Posterior vena cava (tissue), 2 donors: Measurements from ENCODE around the gene TTBK2. TPM values are rescaled to one million over a fixed set of nuclear protein-coding genes. Genes with fewer than 3 reads are reported as not detected.

ENCODE experiments used
- DNase-seq: peaks from one replicate; pipeline ENCODE4 v3.0.0-alpha.2; 2020; ENCODE audit warnings: low spot score
- intact Hi-C, 2 donors: fragments of 100-400 bp; cut with DNase I; formaldehyde crosslinking; loops; one replicate each; pipeline versions ENCODE4 v1.14.1 to v1.14.2; 2022 to 2023
- total RNA-seq, 2 donors: library from RNA; stranded (reverse); fragmentation: NEBNext Ultra II Directional; extraction: Animal tissue kit (Norgen Biotek cat#: 25700); gene quantifications; one replicate each; pipeline ENCODE4 v1.2.1, GENCODE V29; 2021
- donor health status: DM: yes; HTN: yes; CAD: no.
- donor health status: DM: yes; HTN: yes; CAD: no.

Gene TTBK2
- total RNA-seq, 2 donors from 2014 or later: 21.7 to 25.2 TPM

DNA sequence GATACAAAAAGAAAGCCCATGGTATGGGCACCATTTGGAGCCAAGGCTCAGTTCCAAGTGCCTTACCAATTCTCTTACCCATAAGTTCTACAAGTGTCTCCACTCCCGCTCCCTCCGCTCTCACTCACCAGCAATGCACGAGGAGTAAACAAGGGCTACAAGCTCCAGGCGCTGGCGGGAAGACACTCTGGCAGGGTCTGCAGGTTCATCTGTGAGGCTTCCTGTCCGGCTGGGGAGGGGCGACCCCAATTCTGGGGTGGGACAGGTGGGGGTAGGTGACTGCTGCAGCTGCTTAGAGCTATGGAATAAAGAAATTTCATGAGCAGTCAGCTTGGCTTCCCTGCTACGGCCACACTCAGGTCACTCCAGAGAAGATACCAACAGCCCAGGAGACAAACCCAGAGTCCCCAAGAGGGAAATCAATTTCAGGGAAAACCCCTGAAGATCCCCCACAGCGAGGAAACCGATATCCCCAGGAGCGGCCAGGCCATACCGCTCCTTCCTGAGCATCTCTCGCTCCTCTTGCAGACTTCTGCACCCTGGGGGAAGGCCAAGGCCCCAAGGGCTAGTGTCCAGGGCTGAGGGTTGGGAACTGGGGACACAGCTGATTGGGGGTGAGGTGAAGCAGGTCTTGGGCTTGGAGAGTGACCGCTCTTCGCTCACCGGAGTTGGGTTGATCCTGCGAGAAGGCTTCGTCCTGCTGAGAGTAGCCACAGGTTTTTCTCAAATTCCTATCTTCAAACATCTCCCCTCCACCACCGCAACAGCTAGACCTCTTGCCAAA lies 185.0 kb downstream of the TTBK2 start:
- intact Hi-C loops: loop anchor here in 1 of 2 donors (10.0 kb wide), 1 partner anchor 189 kb away; the partner anchor contains the start of gene TTBK2
- DNase-seq: no peak

- DNase-seq: no peak
- intact Hi-C loops: loop anchor here in 1 of 2 donors (10.0 kb wide), 1 partner anchor 191 kb away; the partner anchor contains the start of gene TTBK2
These were observed 186.4 kb downstream of the TTBK2 start for GRCh38 chr15:42734076-42734672.

DNA sequence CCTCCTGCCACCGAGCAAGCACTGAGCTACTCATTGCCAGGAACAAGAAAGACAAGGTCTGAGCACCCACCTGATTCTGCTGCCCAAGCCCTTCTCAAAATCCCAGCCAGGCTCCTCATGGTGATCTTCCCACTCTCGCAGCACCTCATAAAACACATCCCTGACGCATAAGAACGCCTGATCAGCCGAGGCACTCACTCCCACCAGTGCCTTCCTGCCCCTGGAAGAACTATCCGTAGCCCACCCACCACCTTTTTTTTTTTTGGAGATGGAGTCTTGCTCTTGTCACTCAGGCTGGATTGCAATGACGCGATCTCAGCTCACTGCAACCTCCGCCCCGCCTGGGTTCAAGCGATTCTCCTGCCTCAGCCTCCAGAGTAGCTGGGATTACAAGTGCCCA lies 187.6 kb downstream of the TTBK2 start:
- DNase-seq: no peak
- intact Hi-C loops: loop anchor here in 1 of 2 donors (10.0 kb wide), 1 partner anchor 192 kb away; the partner anchor contains the start of gene TTBK2

- no peak for DNase-seq
- intact Hi-C loops: loop anchor here in 1 of 2 donors (10.0 kb wide), 1 partner anchor 193 kb away; the partner anchor contains the start of gene TTBK2
These were observed 188.3 kb downstream of the TTBK2 start for GRCh38 chr15:42732095-42732827.

DNA sequence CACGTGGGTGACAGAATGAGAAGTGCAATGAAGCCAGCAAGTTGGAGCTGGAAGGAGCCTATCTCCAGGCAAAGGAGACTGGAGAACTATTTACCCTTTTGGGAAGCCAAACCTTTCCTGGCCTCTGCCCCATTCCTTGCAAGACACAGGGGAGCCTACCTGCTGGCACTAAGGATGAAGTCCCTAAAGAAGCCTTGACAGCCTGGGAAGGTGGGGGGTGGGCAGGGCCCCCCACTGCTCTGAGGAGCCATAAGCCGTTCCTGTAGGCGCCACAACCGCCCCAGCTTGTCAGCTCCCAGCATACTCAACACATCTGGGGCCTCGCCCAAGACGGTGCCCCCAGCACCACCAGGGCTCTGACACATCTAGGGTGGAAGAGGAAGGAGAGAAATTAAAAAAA lies 189.1 kb downstream of the TTBK2 start:
- intact Hi-C loops: loop anchor here in 1 of 2 donors (10.0 kb wide), 1 partner anchor 193 kb away; the partner anchor contains the start of gene TTBK2
- no peak for DNase-seq

GRCh38 chr15:42730536-42730935 lies 190.0 kb downstream of the TTBK2 start:
- intact Hi-C loops: loop anchor here in 1 of 2 donors (10.0 kb wide), 1 partner anchor 194 kb away; the partner anchor contains the start of gene TTBK2
- no peak for DNase-seq

DNA sequence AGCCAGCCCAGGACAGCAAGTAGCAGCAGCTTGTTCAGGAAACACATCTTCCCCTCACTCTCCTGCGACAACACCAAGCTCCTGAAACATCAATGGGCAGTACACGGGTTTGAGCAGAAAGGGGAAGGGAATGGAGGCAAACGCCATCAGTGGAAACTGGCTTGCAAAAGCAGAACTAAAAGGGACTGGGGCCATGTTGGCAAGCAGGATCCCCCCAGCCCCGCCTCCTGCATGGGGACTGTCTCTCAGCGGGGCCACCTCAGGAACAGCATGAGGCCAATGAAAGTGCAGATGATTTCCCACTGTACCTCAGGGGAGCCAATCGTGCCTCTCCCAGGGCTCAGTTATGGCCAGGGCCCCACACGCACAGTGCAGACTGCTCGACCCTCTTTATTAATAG lies 190.4 kb downstream of the TTBK2 start:
- intact Hi-C loops: loop anchor here in 1 of 2 donors (10.0 kb wide), 1 partner anchor 195 kb away; the partner anchor contains the start of gene TTBK2
- no peak for DNase-seq

DNA sequence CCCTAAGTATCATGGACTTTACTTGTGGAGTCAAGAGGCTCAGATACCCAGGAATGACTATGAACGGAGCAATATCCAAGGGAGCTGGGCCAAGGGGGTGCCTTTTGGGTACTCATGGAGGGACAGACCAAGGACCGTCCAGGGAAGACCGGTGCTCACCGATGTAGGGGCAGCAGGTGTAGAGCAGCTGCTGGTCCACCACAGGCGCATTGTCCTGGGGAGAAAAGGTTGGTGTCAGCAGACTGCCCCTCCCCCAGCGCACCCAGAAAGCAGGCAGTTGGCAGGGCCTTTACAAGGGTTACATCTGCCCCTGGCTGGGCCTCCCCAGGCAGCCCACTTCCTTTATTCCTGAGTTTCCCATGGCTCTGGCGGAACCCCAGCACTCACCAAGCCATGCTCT lies 191.2 kb downstream of the TTBK2 start:
- intact Hi-C loops: no loop called here

DNA sequence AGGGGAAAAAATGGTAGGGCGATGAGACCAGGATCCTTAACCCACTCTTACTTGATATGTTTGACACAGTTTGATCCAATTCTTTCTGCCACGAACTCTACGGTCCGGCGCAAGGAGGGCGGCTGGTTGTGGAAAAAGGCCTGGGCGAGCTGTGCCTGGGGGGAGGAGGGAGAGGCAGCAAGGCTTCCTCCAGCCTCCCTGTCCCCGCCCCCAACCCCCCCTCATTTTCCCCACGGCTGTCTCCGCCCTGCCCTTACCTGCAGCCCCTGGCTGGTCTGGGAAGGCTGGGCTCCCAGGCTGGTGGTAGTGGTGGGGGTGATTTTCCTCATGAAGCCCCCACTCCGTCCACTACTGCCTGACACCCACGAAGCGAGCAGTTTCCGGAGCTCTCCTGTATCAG lies 191.6 kb downstream of the TTBK2 start:
- no peak for DNase-seq
- intact Hi-C loops: no loop called here

More for the DNA sequence above, 191.2 kb downstream of the TTBK2 start:
- DNase-seq: no peak

DNA sequence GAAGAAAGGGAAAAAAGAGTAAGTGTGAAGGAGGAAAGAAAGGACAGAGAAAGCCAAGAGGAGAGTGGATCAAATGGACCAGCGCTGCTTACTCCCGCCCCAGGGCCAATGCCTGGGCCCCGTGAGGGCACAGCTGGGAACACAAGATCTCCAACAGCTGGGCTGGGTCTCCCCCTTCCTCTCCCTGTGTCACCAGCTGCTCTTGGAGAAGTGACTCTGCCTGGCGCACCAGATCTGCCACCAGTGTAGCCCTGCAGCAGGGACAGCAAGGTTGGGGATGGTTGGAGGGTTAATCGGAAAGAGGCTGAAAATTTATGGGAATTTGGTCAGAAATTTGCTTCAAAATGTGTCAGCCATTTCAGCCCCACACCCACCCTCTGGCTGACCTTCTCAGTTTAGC lies 192.0 kb downstream of the TTBK2 start:
- DNase-seq: no peak
- intact Hi-C loops: no loop called here

- intact Hi-C loops: loop anchor here in 1 of 2 donors (2.0 kb wide), 1 partner anchor 119 kb away; no protein-coding TSS in a partner anchor
- DNase-seq: no peak
These were observed 192.7 kb downstream of the TTBK2 start for GRCh38 chr15:42727750-42728381.

DNA sequence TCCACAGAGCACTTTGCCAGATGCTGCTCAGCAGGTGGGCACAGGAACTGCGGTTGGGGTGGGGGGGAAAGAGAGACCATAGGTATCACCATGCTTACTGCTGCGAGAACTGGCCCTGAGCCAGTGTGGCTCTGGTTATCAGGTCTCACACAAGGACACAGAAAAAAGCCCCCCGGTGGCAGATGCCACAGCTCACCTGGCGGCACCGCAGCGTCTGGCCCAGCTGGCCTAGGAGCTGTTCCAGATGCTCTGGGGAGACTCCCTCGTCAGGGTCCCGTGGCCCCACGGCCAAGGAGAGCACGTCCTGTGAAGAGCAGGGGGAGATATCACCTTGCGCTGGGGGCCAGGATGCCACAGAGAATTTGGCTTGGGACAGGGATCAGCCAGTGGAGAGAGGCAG lies 194.5 kb downstream of the TTBK2 start:
- DNase-seq: no peak
- intact Hi-C loops: loop anchor here in 1 of 2 donors (2.0 kb wide), 1 partner anchor 117 kb away; no protein-coding TSS in a partner anchor

DNA sequence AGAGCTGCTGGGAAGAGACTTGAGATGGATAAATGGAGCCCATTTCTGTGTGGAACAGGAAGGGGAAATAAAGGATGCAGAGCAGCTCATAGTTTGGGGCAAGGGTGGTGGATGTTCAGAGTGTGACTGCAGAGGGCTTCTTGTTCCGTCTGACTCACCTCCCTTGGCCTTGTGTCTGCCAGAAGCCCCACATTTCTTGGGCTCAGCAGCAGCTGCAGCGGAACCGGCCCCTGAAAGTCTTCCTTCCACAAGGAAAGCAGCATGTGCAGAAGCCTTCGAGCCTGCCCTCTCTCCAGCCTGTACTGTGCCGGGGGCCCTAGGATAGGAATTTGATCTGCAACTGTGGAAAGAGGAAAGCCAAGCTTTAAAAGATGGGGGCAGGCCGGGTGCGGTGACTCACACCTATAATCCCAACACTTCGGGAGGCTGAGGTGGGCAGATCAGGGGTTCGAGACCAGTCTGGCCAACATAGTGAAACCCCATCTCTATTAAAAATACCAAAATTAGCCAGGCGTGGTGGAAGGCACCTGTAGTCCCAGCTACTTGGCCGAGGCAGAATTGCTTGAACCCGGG lies 195.2 kb downstream of the TTBK2 start:
- intact Hi-C loops: no loop called here

GRCh38 chr15:42724276-42724675 lies 196.3 kb downstream of the TTBK2 start:
- intact Hi-C loops: no loop called here

More for the DNA sequence above, 195.2 kb downstream of the TTBK2 start:
- DNase-seq: no peak

GRCh38 chr15:42723068-42723467 lies 197.5 kb downstream of the TTBK2 start:
- intact Hi-C loops: no loop called here
- no peak for DNase-seq

More at GRCh38 chr15:42724276-42724675, 196.3 kb downstream of the TTBK2 start:
- DNase-seq: no peak

DNA sequence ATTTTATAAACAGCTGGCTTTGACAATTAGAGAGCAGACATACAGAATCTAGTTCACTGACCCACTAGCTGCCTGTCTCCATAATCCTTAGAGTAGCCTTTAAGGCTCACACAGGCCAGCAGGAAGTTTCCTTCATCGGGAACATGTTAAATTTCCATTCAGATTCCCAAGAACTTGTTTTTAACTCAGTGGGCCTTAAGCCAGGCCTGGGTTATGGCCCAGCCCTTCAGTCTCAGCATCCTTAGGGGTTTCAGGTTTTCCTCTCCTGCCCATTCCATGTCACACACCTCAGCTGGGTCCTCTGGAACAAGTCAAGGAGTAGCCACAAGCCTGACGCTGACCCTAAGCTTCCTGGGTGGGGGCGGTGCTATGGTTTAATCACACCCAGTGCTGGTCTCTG lies 198.7 kb downstream of the TTBK2 start:
- no peak for DNase-seq
- intact Hi-C loops: no loop called here

- intact Hi-C loops: no loop called here
- DNase-seq: no peak
These were observed 199.6 kb downstream of the TTBK2 start for GRCh38 chr15:42721016-42721415.

GRCh38 chr15:42720071-42720470 lies 200.5 kb downstream of the TTBK2 start:
- intact Hi-C loops: no loop called here
- DNase-seq: no peak

DNA sequence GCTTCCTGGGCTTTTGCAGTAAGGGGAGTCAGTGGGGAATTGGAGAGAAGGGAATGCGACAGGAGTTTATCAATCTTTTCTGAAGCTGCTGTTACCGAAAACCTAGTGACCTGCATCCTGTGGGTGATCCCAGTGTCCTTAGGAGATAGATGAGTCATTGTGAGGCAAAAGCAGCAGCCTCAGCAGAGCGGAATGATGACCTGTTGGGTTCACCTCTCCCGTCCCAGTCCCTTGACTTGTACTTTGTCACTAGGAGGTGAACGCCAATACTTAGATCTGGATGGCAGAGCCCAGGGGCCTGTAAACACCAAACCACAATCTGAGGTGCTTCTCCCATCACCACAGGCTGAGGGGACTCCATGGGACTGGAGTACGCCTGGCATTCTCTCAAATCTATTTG lies 201.5 kb downstream of the TTBK2 start:
- no peak for DNase-seq
- intact Hi-C loops: no loop called here
